Measurements from ENCODE around the gene OTOG.
"Not testable (repeated sequence)": the region's sequence is repeated elsewhere in the genome, so short reads cannot be mapped to it uniquely, and the experiment has no call there.

Gene OTOG

GRCh38 chr11:17605651-17606122, 58.6 kb downstream of the OTOG start:
- no peak for DNase-seq (ENCODE audit: low read depth)

- no peak for DNase-seq (ENCODE audit: low read depth)
Observed at GRCh38 chr11:17606233-17607082, 59.4 kb downstream of the OTOG start.

- DNase-seq (ENCODE audit: low read depth), result no peak
Observed at GRCh38 chr11:17607083-17607429, 60.0 kb downstream of the OTOG start.

- DNase-seq (ENCODE audit: low read depth), result no peak
Observed at GRCh38 chr11:17607591-17608570, 60.8 kb downstream of the OTOG start.

GRCh38 chr11:17608821-17609220, 61.8 kb downstream of the OTOG start:
- no peak for DNase-seq (ENCODE audit: low read depth)

- DNase-seq (ENCODE audit: low read depth), result no peak
Observed at GRCh38 chr11:17609291-17610084, 62.4 kb downstream of the OTOG start.

- no peak for DNase-seq (ENCODE audit: low read depth)
Observed at GRCh38 chr11:17610085-17610894, 63.2 kb downstream of the OTOG start.

- no peak for DNase-seq (ENCODE audit: low read depth)
Observed at GRCh38 chr11:17611049-17611448, 64.0 kb downstream of the OTOG start.

GRCh38 chr11:17611503-17612220, 64.6 kb downstream of the OTOG start:
- no peak for DNase-seq (ENCODE audit: low read depth)

- no peak for DNase-seq (ENCODE audit: low read depth)
Observed at GRCh38 chr11:17612221-17613188, 65.4 kb downstream of the OTOG start.

- DNase-seq (ENCODE audit: low read depth), result no peak
Observed at GRCh38 chr11:17613428-17613962, 66.4 kb downstream of the OTOG start.

GRCh38 chr11:17613983-17614382, 66.9 kb downstream of the OTOG start:
- DNase-seq (ENCODE audit: low read depth), result no peak

- DNase-seq (ENCODE audit: low read depth), result not testable (repeated sequence)
Observed at GRCh38 chr11:17622711-17623110, 75.7 kb downstream of the OTOG start.

- no peak for DNase-seq (ENCODE audit: low read depth)
Observed at GRCh38 chr11:17629113-17629512, 82.1 kb downstream of the OTOG start.

- DNase-seq (ENCODE audit: low read depth), result no peak
Observed at GRCh38 chr11:17630936-17631335, 83.9 kb downstream of the OTOG start.

GRCh38 chr11:17631702-17632365, 84.8 kb downstream of the OTOG start:
- DNase-seq (ENCODE audit: low read depth), result no peak

GRCh38 chr11:17633279-17633986, 86.4 kb downstream of the OTOG start:
- DNase-seq (ENCODE audit: low read depth), result no peak

Data from T follicular helper cell (primary cell).